ENCODE measurements around the gene PDIA6. TPM values are rescaled to one million over a fixed set of nuclear protein-coding genes. Genes with fewer than 3 reads are reported as not detected.

The PDIA6 gene
- total RNA-seq, 2 donors from 2014 or later, result 113 to 141 TPM

- H3K9me3 ChIP-seq, result no peaks in the 10 kb centered on the region
- TF ChIP-seq POLR2A (IDR thresholded peaks at IDR 0.05) (no peak), CTCF (IDR thresholded peaks at IDR 0.05) (no peak)
- H3K4me1 ChIP-seq, result no peaks in the 10 kb centered on the region
- ATAC-seq (no peak), DNase-seq (no peak)
- no peaks in the 10 kb centered on the region for H3K36me3 ChIP-seq (replicated peaks in 1 of 2; ENCODE audit: insufficient read depth in 1 of 2, low read depth in 2 of 2)
- H3K27me3 ChIP-seq, result no peaks in the 10 kb centered on the region
- intact Hi-C loops (cut with DNase I), result no loop called here
- H3K27ac ChIP-seq, result no peak overlapping the region
- 41 to 63% methylated on average over 23 to 25 of the region's 25 CpGs for WGBS, 2 donors
- H3K4me3 ChIP-seq, result no peak overlapping the region
Measured at GRCh38 chr2:10762651-10763460, 49.7 kb downstream of the PDIA6 start.

GRCh38 chr2:10761591-10761990, 51.0 kb downstream of the PDIA6 start:
- ATAC-seq, result no peak
- H3K27me3 ChIP-seq, result no peaks in the 10 kb centered on the region
- H3K36me3 ChIP-seq (replicated peaks in 1 of 2; ENCODE audit: insufficient read depth in 1 of 2, low read depth in 2 of 2), result no peaks in the 10 kb centered on the region
- no peak for DNase-seq
- intact Hi-C loops (cut with DNase I), result no loop called here
- no peaks in the 10 kb centered on the region for H3K4me1 ChIP-seq
- H3K9me3 ChIP-seq, result no peaks in the 10 kb centered on the region
- H3K27ac ChIP-seq, result no peak overlapping the region
- H3K4me3 ChIP-seq, result no peak overlapping the region
- no peak for TF ChIP-seq POLR2A (IDR thresholded peaks at IDR 0.05)
- no peak for TF ChIP-seq CTCF (IDR thresholded peaks at IDR 0.05)
- 78 to 86% methylated on average over 8 to 9 of the region's 9 CpGs for WGBS, 2 donors

GRCh38 chr2:10760794-10761504, 51.6 kb downstream of the PDIA6 start:
- Histone ChIP-seq H3K4me3 (no peak overlapping the region), H3K9me3 (no peaks in the 10 kb centered on the region), H3K36me3 (replicated peaks in 1 of 2; ENCODE audit: insufficient read depth in 1 of 2, low read depth in 2 of 2) (no peaks in the 10 kb centered on the region), H3K4me1 (no peaks in the 10 kb centered on the region), H3K27me3 (no peaks in the 10 kb centered on the region), H3K27ac (no peak overlapping the region)
- WGBS, 2 donors, result 76 to 78% methylated on average over 2 to 13 of the region's 13 CpGs
- intact Hi-C loops (cut with DNase I), result no loop called here
- TF ChIP-seq CTCF (IDR thresholded peaks at IDR 0.05) (no peak), POLR2A (IDR thresholded peaks at IDR 0.05) (no peak)
- DNase-seq (no peak), ATAC-seq (no peak)

- TF ChIP-seq POLR2A (IDR thresholded peaks at IDR 0.05), result no peak
- TF ChIP-seq CTCF (IDR thresholded peaks at IDR 0.05), result no peak
- Histone ChIP-seq H3K9me3 (no peaks in the 10 kb centered on the region), H3K27me3 (no peaks in the 10 kb centered on the region), H3K27ac (no peak overlapping the region), H3K4me1 (no peaks in the 10 kb centered on the region), H3K36me3 (replicated peaks in 1 of 2; ENCODE audit: insufficient read depth in 1 of 2, low read depth in 2 of 2) (no peaks in the 10 kb centered on the region), H3K4me3 (no peak overlapping the region)
- 80 to 87% methylated on average over 6 to 11 of the region's 11 CpGs for WGBS, 2 donors
- intact Hi-C loops (cut with DNase I), result no loop called here
- DNase-seq, result no peak
- no peak for ATAC-seq
Measured at GRCh38 chr2:10759151-10759714, 53.4 kb downstream of the PDIA6 start.

Data from body of pancreas (tissue), 4 donors.